GM21825 (cell line): ENCODE measurements around the gene GRIN2C.

Experiments used
- ATAC-seq: cut with Tn5 transposase; IDR thresholded peaks from one replicate; pipeline ENCODE4 v1.9.1; 2021; ENCODE audit warnings: mild to moderate bottlenecking, moderate library complexity; ENCODE audit not compliant: unreplicated experiment

Gene GRIN2C

DNA sequence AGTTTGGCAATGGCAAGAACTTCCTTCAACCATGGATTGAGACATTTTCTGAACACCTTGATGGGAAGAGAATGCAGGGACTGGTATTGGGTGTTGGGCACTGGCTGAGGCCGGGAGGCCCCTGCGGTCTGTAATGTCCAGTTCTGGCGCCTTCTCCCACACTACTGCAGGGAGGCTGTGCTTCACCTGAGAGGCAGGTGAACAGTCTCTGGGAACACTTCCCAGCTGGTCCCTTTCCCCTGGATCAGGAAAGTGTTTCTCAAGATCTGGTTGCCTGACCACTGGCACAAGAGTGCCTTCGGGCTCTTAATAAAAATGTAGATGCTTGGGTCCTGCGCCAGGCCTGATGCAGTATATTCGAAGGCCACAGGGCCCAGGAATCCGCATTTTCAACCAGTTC is 55.0 kb downstream of the GRIN2C start:
- no peak for ATAC-seq

GRCh38 chr17:74803971-74804370 is 55.7 kb downstream of the GRIN2C start:
- no peak for ATAC-seq

DNA sequence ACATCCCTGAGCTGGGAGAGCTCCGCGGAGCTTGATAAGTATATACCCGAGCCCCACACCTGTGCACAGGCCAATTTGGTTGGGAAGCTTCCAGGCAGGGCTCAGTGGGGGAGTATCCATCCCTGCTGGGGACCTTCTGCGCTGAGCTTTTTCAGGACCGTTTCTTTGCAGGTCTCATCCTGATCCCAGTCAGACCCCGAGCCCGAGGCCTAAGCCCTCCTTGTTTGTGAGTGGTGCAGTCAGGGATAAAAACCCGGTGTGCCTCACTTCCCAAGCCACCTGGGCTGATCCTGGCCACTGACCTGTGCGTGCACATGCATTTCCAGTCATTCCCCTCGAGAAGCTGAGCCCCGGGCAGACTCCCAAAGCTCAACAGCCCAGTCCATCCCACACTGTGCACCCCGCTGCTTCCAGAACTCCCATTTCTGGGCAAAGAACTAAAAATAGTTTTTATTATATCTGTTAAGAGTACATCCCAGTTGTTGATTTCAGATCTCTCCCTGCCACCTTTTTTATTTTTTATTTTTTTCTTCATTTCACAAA is 56.2 kb downstream of the GRIN2C start:
- ATAC-seq: no peak

- ATAC-seq: no peak
Measured at GRCh38 chr17:74801896-74802295, 57.8 kb downstream of the GRIN2C start.

DNA sequence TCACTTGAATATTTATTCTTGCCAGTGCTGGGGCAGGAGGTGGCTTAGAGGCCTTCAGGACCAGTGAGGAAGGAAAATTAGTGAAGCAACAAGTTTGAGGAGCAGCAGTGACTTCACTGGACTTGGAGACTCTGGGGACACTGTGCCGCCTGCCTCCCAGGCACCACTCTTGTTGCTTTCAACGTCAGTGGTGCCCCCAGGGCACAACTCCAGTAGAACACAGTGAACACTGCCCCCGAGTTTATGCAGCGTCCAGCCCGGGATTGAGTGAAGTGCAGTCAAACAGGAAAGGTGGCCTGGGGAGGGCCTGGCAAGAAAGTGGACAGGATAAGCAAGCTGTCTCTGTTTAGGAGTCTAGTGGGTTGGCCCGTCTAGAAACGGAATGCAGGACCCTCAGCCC is 59.2 kb downstream of the GRIN2C start:
- no peak for ATAC-seq

GRCh38 chr17:74799097-74799496 is 60.6 kb downstream of the GRIN2C start:
- ATAC-seq: no peak

GRCh38 chr17:74798239-74798707 is 61.4 kb downstream of the GRIN2C start:
- ATAC-seq: no peak

GRCh38 chr17:74797824-74798223 is 61.9 kb downstream of the GRIN2C start:
- no peak for ATAC-seq

- ATAC-seq: no peak
Measured at GRCh38 chr17:74796866-74797265, 62.8 kb downstream of the GRIN2C start.

DNA sequence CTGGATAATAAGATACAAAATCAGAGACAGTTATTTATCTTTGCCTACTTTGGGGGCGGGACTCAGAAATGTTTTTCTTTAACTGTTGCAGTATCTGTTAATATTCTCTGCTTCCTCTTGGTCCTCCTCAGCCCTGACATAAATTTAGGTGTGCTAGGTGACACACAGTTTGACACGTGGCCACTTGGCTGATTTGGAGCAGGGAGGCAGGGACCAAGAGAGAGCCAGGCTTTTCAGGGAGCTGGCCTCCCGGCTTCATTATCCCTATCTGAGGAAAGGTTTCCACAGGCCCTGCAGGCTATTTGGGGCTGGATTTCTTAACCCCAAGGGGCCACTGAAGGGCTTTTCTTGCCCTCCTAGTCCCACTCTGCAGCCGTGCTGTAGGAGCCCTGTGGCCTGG is 63.5 kb downstream of the GRIN2C start:
- no peak for ATAC-seq

- no peak for ATAC-seq
Measured at GRCh38 chr17:74795327-74796020, 64.2 kb downstream of the GRIN2C start.

GRCh38 chr17:74792586-74793105 is 67.0 kb downstream of the GRIN2C start:
- no peak for ATAC-seq
